Hematopoietic multipotent progenitor cell (in vitro differentiated cells): Measurements from ENCODE around the gene HMGN3. TPM values are rescaled to one million over a fixed set of nuclear protein-coding genes. Genes with fewer than 3 reads are reported as not detected.

Source experiments
- DNase-seq, 3 donors: peaks; one replicate each; pipeline ENCODE4 v3.0.0-alpha.2; 2011 to 2015; ENCODE audit warnings: low read depth in 2 of 3, low spot score in 2 of 3
- total RNA-seq: library from RNA; depleted of rRNA; stranded (reverse); fragments of >200 nt; gene quantifications from one replicate; pipeline ENCODE4 v1.2.3, GENCODE V29; 2012

The HMGN3 gene
- total RNA-seq, 1 donor, result 16.2 TPM

DNA sequence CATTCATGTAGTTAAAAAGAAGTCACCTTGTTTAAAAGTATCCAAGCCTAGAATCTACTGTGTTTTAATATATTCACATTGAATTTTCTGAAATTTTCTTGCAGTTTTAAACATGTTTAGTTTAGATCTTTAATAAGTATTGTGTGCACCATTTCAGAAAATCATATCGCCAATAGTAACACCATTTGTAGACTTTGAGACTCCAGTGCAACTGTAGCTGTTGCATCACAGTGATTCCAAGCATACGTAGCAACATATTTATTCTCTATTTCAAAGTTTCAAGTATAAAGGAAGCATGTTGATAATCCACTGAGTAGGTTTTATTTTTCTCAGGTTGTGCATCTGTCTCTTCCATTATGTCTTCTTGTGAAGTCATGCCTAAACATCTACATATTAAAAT is 46.4 kb downstream of the HMGN3 start:
- no peak for DNase-seq

DNA sequence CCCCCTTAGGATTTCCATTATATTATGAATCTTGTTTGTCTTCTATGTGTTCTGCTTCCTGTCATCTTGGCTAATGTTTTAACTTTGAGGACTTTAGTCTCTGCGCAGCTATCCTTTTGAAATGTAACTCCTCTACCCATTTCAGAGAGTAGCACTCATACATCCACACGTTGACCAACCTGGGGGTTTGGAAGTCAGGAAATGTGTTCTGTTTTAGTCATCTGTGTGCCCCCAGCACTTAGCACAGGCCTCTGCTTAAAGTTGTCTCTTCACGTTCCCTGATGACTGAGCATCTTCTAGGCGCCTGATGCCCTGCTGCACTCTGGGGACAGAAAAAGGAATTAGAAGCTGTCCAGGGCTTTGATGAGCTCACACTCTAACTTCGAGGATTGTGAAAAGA is 47.9 kb downstream of the HMGN3 start:
- DNase-seq, result no peak

DNA sequence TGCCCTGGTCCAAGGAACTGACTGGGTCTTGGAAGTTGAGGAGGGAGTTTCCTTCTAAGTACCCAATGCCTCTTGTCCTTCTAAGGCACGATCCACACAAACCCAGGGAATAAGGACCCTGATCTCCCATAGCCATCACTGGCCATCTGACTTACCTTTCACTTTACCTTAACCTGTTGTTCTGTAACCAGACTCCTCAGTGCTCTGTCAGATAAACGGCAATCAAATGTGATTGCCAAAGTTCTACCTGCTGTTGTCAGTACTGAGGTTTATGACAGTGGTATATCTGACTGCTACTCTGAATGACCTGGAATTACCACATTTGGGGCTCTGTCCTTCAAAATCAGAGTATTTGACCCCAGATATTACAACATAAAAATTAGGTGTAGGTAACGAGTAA is 49.8 kb downstream of the HMGN3 start:
- no peak for DNase-seq

DNA sequence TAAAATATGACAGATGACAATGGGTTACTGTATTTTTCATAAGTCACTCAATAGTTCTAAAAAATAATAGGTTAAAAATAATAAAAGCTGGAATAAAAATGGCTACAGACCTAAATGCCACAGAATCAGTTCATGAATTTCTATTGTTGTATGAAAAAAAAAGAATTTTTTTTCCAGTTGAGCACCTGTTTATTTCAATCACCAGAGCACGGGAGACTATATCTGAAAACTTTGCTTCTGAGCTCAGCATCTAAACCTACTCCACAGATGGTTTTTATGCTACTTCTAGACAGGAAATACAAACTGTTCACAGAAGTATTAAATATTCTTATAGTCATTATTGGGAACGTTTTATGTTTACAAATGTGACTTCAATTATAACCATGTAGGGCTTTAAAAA is 50.4 kb downstream of the HMGN3 start:
- DNase-seq, result no peak

DNA sequence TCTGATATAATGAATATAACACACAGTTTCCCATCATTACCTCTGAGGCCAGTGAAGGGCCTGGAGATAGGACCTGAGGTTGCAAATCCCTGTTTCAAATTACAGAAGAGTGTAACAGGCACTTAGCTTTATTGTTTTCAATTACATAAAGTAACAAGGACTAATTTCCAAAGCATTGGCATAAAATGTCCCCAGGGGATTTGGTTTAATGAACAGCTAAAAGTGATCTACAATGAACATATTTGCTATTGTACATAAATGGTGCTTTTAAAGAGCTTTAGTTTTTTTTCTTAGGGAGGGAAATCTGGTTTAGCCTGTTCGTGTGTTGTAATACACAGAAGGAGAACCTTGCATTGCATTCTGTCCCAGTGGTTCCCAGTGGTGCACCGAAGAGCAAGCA is 54.4 kb downstream of the HMGN3 start:
- no peak for DNase-seq

DNA sequence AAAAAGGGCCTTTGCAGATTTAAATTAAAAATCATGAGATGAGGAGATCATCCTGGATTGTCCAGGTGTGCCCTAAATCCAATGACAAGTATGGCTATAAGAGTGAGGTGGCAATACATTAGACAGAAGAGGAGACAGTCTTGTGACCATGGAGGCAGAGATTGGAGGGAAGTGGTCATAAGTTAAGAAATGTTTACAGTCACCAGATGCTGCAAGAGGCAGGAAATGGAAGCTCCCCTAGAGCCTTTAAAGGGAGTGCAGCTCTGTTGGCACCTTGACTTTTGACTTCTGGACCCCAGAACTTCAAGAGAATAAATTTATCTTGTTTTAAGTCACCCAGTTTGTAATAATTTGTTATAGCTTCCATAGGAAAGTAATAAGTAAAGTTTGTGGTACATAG is 61.1 kb downstream of the HMGN3 start:
- DNase-seq, result no peak

DNA sequence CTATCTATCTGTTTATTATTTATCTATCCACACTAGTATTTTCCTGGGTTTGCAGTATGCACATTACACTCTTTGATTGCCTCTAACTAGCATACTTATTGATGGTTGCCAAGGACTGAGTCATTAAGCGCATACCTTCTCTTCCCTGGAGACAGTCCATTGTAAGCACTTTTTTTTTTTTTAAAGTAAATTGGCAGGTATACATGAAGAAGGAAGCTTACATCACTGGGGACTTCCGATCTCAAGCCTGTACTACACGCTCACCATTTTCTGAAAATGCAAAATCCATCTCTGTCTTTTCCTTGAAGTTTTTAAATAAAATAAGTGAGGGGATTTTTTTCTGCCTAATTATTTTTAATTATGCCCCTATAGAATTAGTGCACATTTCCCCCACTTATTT is 63.5 kb downstream of the HMGN3 start:
- DNase-seq, result no peak

DNA sequence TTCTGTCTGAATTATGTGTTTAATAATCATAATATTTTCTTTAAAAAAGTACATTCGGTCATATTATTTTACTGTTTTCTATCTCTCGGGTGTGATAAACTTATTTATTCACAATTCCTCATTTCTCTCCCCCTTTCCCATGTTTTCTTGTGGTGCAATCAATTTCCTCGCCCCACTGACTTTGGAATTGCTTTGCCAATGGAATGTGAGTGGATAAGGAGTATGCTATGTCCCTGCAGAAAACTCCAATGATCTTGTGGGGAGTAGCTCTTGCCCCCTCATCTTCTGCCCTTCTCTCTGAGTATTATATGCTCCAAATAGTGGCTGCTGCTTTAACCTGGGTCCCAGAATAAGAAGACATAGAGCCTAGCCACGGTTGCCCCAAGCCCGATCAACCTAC is 64.1 kb downstream of the HMGN3 start:
- no peak for DNase-seq

DNA sequence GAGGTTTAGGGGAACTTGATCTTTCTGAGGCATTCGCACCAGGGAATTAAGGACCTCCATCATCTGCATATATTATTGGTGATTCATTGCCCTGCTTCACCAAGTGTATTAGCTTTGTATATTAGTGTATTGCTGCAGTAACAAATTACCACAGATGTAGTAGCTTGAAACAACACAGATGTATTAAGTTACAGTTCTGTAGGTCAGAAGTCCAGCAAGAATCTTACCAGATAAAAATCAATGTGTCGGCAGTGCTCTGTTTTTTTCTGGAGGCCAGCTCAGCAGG is 65.8 kb downstream of the HMGN3 start:
- no peak for DNase-seq

DNA sequence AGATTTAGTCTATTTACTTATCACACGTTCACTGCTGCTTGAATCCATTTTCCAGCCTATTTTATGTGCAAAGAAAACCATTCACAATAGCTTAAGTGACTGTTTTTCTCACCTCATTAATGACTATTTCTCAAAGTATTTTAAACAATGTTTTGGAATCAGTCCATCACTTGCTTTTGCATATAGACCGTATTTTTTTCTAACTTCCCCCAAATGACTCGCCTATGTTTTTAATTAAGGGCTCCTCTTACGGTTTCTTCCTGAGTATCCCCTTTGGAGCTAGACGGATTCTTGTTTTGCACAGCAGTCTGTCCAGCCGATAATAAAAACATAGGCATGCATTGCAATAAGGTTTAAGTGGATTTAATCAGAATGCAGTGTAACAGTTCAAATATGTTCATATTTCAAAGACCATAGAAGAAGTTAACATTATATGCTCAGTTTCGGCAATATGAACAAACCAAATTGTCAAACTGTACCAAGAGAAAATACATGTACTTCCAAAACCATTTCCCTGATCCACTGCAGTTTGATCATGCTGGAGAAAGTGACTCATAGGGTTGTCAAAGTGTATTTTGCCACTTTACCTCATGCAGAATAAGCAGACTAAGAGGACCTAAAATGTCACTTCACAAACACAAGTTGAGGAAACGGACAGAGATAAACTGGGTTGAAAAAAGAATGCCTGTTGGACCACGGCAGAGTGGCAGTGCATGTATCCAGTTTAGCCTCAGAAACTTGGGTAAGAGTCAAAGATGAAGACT is 66.4 kb downstream of the HMGN3 start:
- DNase-seq, result no peak

DNA sequence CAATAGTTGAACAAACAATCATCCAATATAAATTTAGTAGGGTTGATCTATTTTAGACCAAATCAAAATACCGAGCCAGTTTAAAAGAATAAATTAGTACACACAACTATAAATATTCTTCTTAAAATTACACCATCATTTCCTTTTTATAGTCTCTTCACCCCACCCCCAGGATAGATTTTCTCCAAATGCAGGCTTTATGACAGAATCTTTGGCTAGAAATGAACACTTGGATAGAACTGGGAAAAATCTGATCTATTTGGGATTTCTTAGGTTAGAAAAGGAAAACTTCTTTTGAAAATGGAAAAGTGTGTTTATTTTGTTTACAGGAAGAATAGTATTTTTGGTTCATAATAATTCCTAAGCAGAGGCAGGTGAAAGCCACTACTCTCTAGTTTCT is 74.6 kb downstream of the HMGN3 start:
- no peak for DNase-seq

DNA sequence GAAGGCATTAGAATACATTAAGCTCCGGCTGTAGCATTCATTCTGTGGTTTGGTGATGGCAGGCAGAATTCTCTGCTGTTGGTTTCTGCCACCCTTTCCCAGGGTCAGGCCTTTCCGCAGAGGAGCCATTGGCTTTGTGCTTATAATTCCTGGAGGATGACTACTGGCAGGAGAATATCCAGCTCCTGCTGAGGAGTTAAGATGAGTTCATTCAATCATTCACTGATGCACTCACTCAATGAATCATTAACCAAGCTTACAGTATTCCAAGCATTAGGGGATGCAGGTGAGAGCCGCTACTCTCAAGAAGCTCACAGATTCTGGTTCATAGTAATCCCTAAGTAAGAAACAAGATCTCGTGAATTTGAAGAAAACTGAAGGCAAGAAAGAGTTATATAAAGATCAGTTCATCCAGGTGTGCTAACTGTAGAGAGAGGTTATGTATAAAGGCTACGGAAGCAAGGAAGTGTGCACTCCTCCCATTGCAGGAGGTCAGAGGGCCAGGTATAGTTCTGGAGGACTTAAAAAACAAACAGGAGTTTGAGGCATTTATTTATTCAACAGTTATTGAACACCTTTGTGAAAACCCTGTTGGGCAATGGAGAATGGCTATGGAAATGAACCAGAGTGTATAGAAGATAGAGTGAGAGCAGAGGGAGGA is 75.5 kb downstream of the HMGN3 start:
- DNase-seq, result no peak

DNA sequence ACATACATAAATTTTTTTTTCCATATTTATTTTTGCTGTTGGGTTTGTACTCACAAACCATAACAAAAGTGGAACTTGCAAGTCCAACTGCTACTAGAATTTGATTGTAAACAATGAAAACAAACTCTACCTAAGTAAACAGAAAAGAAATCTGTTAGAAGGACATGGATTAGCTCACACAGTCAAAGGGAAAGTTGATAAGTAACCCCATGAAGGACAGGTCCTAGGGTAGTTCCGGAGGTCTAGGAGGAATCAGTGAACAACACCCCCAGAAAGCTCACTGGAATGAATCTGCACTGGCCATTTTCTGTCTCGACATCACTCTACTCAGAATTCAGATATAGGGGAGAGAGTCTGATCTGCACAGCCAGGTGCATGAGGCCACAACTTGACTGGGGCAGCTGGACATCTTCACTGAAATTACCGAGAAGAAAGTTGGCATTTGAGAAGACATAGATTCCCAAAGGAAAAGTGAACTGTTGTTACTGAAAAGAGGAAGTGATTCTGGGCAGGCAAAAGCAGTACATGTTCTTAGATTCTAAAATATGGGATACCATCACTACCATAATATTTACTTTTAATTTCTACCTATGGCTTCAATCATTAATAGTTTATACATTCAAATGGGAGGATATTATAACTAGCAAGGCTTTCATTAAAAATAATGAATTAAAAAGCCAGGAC is 76.4 kb downstream of the HMGN3 start:
- no peak for DNase-seq

DNA sequence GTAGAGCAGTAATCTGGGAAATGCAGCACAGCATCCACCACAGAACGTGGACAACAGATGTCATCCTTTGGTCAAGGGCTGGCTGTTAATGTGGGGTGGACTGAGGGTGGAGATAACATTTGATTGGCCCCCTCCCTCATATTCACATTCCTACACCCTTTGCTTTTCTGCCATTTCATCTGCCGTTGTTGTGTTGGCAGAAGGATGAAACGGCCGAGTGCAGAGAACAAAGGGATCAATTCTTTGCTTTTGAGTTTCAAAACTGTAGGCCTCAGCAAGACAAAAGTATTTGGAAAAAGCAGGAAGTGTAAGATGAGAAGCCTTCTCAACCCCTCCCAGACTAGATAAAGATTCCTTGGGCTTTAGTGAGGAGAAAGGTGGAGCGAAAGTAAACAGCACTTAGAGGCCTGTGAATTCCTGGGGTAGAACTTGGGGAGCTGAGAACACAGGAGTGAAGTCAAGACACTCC is 82.2 kb downstream of the HMGN3 start:
- DNase-seq, result no peak

Other genes with a start within 250 kb of the HMGN3 start
- 19.9 TPM for gene PHIP, start 156.4 kb downstream of the HMGN3 start, total RNA-seq